GM12873 (cell line): ENCODE results near the gene GNG13.

Experiments
- CTCF ChIP-seq: IDR thresholded peaks from 2 replicates; pipeline ENCODE4 v1.5.1; 2012; ENCODE audit warnings: low read depth, mild to moderate bottlenecking, moderate library complexity, low read length, control low read depth; ENCODE audit not compliant: insufficient read depth; ENCODE audit errors: missing control alignments

Gene GNG13

DNA sequence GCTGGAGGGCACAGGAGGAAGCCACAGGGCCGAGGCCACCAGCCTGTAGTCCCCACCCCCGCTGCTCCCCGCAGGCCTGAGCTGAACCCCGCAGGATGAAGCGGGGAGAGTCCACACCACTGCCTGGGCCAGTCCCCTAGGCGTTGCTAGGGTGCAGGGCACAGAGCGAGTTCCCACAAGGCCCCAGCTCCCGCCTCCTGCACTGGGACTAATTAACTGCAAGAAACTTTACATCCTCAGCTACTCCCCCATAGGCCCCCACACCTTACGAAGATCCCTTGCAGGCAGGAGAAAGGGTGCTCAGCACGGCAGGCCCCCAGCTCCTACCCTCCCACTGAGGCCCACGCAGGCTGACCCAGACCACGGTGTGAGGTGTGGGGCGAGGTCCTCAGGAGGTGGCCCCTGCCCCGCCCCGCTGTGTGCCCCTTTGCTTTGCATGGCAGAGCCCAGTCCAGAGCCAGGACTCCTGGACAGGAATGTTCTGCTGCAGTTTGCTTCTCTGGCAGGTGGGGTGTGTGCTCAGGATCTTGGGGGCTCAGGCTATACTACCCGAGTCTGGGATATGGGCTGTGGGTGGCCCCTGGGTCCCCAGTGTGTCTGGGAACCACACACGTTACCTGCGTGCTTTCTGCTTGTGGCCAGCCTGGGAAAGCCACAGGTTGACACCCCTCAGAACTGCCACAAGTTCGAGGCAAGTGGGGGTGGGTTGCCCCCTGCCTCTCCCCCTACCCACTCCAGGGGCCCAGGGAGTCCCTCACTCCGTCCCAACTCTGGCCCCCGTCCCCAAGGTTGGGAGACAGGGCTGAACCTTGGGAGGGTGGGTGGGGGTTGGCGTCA is 1.2 kb downstream of the GNG13 start:
- TF ChIP-seq CTCF = no peak

DNA sequence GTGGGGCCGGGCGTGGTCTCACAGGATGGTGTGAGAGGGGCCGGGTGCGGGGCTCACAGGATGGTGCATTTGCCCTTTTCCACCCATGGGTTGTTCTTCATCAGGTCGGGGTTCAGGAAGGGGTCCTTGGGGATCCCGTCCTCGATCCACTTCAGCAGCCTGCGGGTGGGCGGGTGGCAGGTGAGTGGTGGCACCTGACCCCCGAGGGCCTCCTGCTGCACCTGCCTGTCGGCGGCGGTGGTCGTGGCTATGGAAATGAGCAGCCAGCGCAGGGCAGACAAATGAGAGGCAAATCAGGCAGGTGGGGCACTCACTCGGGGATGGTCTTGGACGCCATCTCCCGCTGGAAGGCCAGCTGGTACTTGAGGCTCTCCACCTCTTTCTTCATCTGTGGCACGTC is 1.9 kb downstream of the GNG13 start:
- TF ChIP-seq CTCF = no peak

DNA sequence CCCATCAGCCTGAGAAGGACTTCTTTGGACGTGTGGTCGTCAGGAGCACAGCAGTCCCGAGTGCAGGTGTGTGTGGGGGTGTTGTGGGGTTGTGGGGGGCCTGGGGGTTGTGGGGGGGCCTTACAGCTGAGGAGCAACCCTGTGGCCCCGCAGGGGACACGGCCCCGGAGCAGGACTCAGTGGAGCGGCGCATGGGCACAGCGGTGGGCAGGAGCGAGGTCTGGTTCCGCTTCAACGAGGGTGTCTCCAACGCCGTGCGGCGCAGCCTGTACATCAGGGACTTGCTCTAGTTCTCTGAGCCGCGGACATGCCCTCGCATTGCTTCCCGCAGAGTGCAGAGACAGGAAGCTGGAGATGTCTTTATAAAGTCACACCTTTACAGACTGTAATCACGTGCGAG is 2.8 kb downstream of the GNG13 start:
- TF ChIP-seq CTCF = no peak

DNA sequence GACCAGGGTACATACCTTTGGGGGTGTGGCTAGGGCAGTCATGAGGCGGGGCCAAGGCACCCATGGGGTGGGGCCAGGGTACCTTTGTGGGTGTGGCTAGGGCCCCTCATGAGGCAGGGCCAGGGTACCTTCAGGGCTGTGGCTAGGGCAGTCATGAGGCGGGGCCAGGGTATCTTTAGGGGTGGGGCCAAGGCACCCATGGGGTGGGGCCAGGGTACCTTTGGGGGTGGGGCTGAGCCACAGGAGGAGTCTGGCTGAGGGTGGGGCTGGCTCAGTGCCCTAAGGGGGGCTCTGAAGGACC is 3.5 kb downstream of the GNG13 start:
- no peak for TF ChIP-seq CTCF

GRCh38 chr16:796296-797119 is 4.0 kb downstream of the GNG13 start:
- TF ChIP-seq CTCF = no peak

DNA sequence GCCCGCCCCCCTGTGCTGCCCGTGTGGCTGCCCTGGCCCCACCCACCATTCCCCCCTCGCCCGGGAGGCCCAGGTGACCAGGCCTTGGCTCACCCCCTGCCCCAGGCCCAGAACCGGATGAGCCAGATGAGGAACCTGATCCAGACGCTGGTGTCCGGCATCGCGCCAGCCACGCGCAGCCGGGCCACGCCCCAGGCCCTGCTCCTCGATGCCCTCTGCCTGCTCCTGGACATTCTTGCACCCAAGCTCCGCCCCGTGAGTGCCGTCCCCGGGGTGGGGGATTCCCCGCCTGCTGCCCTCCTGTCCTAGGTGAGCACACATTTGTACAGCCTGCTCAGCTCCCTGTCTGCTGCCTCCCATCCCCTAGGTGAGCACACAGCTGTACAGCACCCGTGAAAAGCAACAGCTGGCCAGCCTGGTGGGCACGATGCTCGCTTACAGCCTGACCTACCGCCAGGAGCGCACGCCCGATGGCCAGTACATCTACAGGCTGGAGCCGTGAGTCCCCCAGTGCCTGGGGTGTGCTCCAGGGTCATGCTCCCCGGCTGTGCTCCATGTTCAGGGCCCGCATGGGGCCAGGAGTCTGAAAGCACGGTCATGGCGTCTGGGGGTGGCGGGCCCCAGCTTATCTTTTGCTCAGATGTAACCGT is 4.8 kb downstream of the GNG13 start:
- TF ChIP-seq CTCF = no peak

DNA sequence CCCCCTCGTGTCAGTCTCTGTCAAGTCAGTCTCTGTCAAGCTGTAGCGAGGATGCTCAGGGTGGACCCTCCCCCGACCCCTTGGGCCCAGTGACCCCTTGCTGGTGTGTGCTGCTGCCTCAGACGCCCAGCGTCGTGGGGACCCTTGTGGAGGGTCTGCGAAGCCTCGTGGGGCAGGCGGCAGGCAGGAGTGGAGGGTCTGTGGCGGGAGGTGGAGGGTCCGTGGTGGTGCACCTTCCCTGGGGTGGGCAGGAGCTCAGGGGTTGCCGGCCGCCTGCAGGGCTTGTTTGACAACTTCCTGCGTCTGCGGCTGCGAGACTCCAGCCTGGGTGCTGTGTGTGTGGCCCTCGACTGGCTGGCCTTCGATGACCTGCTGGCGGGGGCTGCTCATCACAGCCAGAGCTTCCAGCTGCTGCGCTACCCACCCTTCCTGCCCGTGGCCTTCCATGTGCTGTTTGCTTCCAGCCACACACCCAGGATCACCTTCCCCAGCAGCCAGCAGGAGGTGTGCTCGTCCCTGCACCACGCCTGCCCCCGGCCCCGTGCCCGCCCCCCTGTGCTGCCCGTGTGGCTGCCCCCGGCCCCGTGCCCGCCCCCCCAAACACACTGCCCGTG is 5.6 kb downstream of the GNG13 start:
- no peak for TF ChIP-seq CTCF
